Endothelial cell of umbilical vein (primary cell): ENCODE measurements around the gene CTSL.

Source experiments
- EZH2 ChIP-seq: IDR thresholded peaks from 2 replicates; pipeline ENCODE4 v1.6.1; 2012; ENCODE audit warnings: borderline replicate concordance, low read depth, mild to moderate bottlenecking, moderate library complexity, low read length, inconsistent platforms; ENCODE audit not compliant: severe bottlenecking
- JUN ChIP-seq: IDR thresholded peaks from 2 replicates; pipeline ENCODE4 v1.6.1; 2011; ENCODE audit warnings: borderline replicate concordance, low read depth; ENCODE audit not compliant: insufficient read length, insufficient read depth
- MYC ChIP-seq: IDR thresholded peaks from one replicate; pipeline ENCODE4 v1.6.1; 2011; ENCODE audit warnings: mild to moderate bottlenecking, low read depth, low read length
- POLR2A ChIP-seq: IDR thresholded peaks from 2 replicates; pipeline ENCODE4 v1.6.1; 2012; ENCODE audit warnings: low read depth, mild to moderate bottlenecking, control low read depth, low read length
- POLR2AphosphoS5 ChIP-seq: IDR thresholded peaks from 2 replicates; pipeline ENCODE4 v1.6.1; 2012; ENCODE audit warnings: low read depth, mild to moderate bottlenecking, control low read depth, low read length, moderate library complexity; ENCODE audit not compliant: insufficient read depth
- TF ChIP-seq, protein P1 (sequence below), 2 donors: IDR thresholded peaks; 1 replicate in 1 of 2; 2 replicates in 1 of 2; pipeline ENCODE4 v1.5.1; 2011; ENCODE audit warnings: low read length in 2 of 2, mild to moderate bottlenecking in 2 of 2, moderate library complexity in 2 of 2, control low read depth in 1 of 2, inconsistent platforms in 1 of 2, low read depth in 1 of 2; ENCODE audit not compliant: insufficient read depth in 1 of 2; ENCODE audit errors: extremely low read depth in 1 of 2
- TF ChIP-seq, protein P2 (sequence below): IDR thresholded peaks from 2 replicates; pipeline ENCODE4 v1.6.1; 2011; ENCODE audit not compliant: insufficient read depth, insufficient read length

DNA sequence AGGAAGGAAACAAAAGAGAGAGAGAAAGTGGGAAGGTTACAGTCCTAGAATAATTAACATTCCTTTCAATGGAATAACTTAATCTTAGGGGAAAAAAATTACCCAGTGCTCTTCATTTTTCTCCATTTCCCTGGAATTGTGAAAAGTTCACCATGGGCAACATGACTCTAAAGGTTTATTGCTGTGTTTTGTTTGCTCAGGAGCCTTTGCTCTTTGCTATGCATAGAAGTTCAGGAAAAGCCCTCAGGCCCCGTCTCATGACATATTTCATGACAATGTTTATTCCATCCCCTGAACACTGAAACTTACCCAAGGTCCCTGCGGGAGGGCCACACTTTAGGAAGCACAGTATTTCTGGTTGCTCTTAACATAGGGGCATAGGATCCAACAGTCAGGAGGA, 9.8 kb upstream of the CTSL start:
- no peak for TF ChIP-seq POLR2AphosphoS5
- TF ChIP-seq, protein P1, sequence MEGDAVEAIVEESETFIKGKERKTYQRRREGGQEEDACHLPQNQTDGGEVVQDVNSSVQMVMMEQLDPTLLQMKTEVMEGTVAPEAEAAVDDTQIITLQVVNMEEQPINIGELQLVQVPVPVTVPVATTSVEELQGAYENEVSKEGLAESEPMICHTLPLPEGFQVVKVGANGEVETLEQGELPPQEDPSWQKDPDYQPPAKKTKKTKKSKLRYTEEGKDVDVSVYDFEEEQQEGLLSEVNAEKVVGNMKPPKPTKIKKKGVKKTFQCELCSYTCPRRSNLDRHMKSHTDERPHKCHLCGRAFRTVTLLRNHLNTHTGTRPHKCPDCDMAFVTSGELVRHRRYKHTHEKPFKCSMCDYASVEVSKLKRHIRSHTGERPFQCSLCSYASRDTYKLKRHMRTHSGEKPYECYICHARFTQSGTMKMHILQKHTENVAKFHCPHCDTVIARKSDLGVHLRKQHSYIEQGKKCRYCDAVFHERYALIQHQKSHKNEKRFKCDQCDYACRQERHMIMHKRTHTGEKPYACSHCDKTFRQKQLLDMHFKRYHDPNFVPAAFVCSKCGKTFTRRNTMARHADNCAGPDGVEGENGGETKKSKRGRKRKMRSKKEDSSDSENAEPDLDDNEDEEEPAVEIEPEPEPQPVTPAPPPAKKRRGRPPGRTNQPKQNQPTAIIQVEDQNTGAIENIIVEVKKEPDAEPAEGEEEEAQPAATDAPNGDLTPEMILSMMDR (IDR thresholded peaks at IDR 0.05; ENCODE audit: extremely low read depth in 1 of 2, insufficient read depth in 1 of 2, low read depth in 1 of 2, low read length in 2 of 2) = no peak
- no peak for TF ChIP-seq EZH2
- TF ChIP-seq POLR2A = no peak
- TF ChIP-seq, protein P2, sequence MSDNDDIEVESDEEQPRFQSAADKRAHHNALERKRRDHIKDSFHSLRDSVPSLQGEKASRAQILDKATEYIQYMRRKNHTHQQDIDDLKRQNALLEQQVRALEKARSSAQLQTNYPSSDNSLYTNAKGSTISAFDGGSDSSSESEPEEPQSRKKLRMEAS = no peak
- TF ChIP-seq JUN = no peak
- TF ChIP-seq MYC = no peak
